ENCODE data around the gene RAB25. TPM values are rescaled to one million over a fixed set of nuclear protein-coding genes. Genes with fewer than 3 reads are reported as not detected.

RAB25 gene
- total RNA-seq, 1 donor from 2014 or later, result 3.1 TPM

- Mint-ChIP-seq H3K4me3 (ENCODE audit: unreplicated experiment) (peak overlapping the region; percentile 69), H3K4me1 (ENCODE audit: low read depth, unreplicated experiment) (peaks cover 54% of the 10 kb centered on the region), H3K27me3 (ENCODE audit: low read depth, unreplicated experiment) (no peaks in the 10 kb centered on the region), H3K9me3 (ENCODE audit: unreplicated experiment) (no peaks in the 10 kb centered on the region), H3K27ac (ENCODE audit: unreplicated experiment) (peak overlapping the region; percentile 100), H3K36me3 (ENCODE audit: low read depth, unreplicated experiment) (peaks cover 13% of the 10 kb centered on the region)
- TF ChIP-seq EZH2 (IDR thresholded peaks at IDR 0.05; ENCODE audit: insufficient read depth, low read length) (no peak), CTCF (IDR thresholded peaks at IDR 0.05; ENCODE audit: insufficient read depth, low read depth, low read length) (no peak)
- Histone ChIP-seq H2AFZ (ENCODE audit: low read depth, low read length) (no peak overlapping the region), H3K79me2 (ENCODE audit: insufficient read depth, low read length) (peaks cover 21% of the 10 kb centered on the region), H3K9ac (ENCODE audit: low read length) (peak overlapping the region; percentile 90), H3K27me3 (ENCODE audit: insufficient read depth, low read length) (no peaks in the 10 kb centered on the region), H3K4me1 (ENCODE audit: insufficient read depth, low read length) (peaks cover 54% of the 10 kb centered on the region), H3K4me3 (ENCODE audit: insufficient read depth, low read depth, low read length) (no peak overlapping the region), H3K4me2 (ENCODE audit: low read length) (peak overlapping the region; percentile 78), H3K36me3 (ENCODE audit: insufficient read depth, low read length) (no peaks in the 10 kb centered on the region), H3K27ac (ENCODE audit: low read depth, low read length) (peak overlapping the region; percentile 88), H3K9me3 (ENCODE audit: insufficient read depth, low read depth, low read length) (no peaks in the 10 kb centered on the region), H4K20me1 (ENCODE audit: insufficient read depth, low read length) (no peaks in the 10 kb centered on the region)
- FAIRE-seq, result no peak
- DNase-seq (ENCODE audit: low read depth), result no peak
These were observed 44.2 kb downstream of the RAB25 start for GRCh38 chr1:156104861-156105832.

- Histone ChIP-seq H3K4me3 (ENCODE audit: insufficient read depth, low read depth, low read length) (peak overlapping the region; percentile 27), H3K4me2 (ENCODE audit: low read length) (peak overlapping the region; percentile 82), H3K4me1 (ENCODE audit: insufficient read depth, low read length) (peaks cover 54% of the 10 kb centered on the region), H4K20me1 (ENCODE audit: insufficient read depth, low read length) (no peaks in the 10 kb centered on the region), H3K9ac (ENCODE audit: low read length) (peak overlapping the region; percentile 90), H3K36me3 (ENCODE audit: insufficient read depth, low read length) (no peaks in the 10 kb centered on the region), H2AFZ (ENCODE audit: low read depth, low read length) (peak overlapping the region; percentile 46), H3K27ac (ENCODE audit: low read depth, low read length) (peak overlapping the region; percentile 94), H3K79me2 (ENCODE audit: insufficient read depth, low read length) (peaks cover 21% of the 10 kb centered on the region), H3K9me3 (ENCODE audit: insufficient read depth, low read depth, low read length) (no peaks in the 10 kb centered on the region), H3K27me3 (ENCODE audit: insufficient read depth, low read length) (no peaks in the 10 kb centered on the region)
- TF ChIP-seq CTCF (IDR thresholded peaks at IDR 0.05; ENCODE audit: insufficient read depth, low read depth, low read length) (no peak), EZH2 (IDR thresholded peaks at IDR 0.05; ENCODE audit: insufficient read depth, low read length) (no peak)
- Mint-ChIP-seq H3K4me1 (ENCODE audit: low read depth, unreplicated experiment) (peaks cover 40% of the 10 kb centered on the region), H3K27ac (ENCODE audit: unreplicated experiment) (peak overlapping the region; percentile 100), H3K36me3 (ENCODE audit: low read depth, unreplicated experiment) (peaks cover 4% of the 10 kb centered on the region), H3K4me3 (ENCODE audit: unreplicated experiment) (peak overlapping the region; percentile 85), H3K27me3 (ENCODE audit: low read depth, unreplicated experiment) (no peaks in the 10 kb centered on the region), H3K9me3 (ENCODE audit: unreplicated experiment) (no peaks in the 10 kb centered on the region)
- FAIRE-seq, result no peak
- DNase-seq (ENCODE audit: low read depth), result no peak
These were observed 45.9 kb downstream of the RAB25 start for GRCh38 chr1:156106624-156107488.

All from astrocyte (in vitro differentiated cells and primary cell).